ENCODE data around the gene TBC1D22A. TPM values are rescaled to one million over a fixed set of nuclear protein-coding genes. Genes with fewer than 3 reads are reported as not detected.

The TBC1D22A gene
- total RNA-seq, 1 experiment from 2014 or later: 14.3 TPM

GRCh38 chr22:46934172-46934745, 171.8 kb downstream of the TBC1D22A start:
- peak overlapping the region; percentile 60 for H3K4me2 ChIP-seq (ENCODE audit: low read length)
- no peak for ATAC-seq
- H4K20me1 ChIP-seq (ENCODE audit: low read length): no peaks in the 10 kb centered on the region
- no peak overlapping the region for H3K9ac ChIP-seq (ENCODE audit: low read length)
- peaks cover 15% of the 10 kb centered on the region for H3K4me1 ChIP-seq (ENCODE audit: insufficient read depth, low read length)
- H3K27ac ChIP-seq (ENCODE audit: low read length): peak overlapping the region; percentile 63
- H3K4me3 ChIP-seq (ENCODE audit: low read length): no peak overlapping the region
- TF ChIP-seq, protein P1, sequence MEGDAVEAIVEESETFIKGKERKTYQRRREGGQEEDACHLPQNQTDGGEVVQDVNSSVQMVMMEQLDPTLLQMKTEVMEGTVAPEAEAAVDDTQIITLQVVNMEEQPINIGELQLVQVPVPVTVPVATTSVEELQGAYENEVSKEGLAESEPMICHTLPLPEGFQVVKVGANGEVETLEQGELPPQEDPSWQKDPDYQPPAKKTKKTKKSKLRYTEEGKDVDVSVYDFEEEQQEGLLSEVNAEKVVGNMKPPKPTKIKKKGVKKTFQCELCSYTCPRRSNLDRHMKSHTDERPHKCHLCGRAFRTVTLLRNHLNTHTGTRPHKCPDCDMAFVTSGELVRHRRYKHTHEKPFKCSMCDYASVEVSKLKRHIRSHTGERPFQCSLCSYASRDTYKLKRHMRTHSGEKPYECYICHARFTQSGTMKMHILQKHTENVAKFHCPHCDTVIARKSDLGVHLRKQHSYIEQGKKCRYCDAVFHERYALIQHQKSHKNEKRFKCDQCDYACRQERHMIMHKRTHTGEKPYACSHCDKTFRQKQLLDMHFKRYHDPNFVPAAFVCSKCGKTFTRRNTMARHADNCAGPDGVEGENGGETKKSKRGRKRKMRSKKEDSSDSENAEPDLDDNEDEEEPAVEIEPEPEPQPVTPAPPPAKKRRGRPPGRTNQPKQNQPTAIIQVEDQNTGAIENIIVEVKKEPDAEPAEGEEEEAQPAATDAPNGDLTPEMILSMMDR (conservative IDR thresholded peaks at IDR 0.05; ENCODE audit: low read depth, low read length): no peak
- TF ChIP-seq EZH2phosphoT487 (IDR thresholded peaks at IDR 0.05; ENCODE audit: borderline replicate concordance, low read length): no peak
- no peak for TF ChIP-seq EZH2 (IDR thresholded peaks at IDR 0.05; ENCODE audit: low read length, unreplicated experiment)
- CTCF ChIA-PET: no interaction called here
- intact Hi-C loops (cut with micrococcal nuclease): no loop called here
- no peak for DNase-seq
- H3K27me3 ChIP-seq (ENCODE audit: low read length): no peaks in the 10 kb centered on the region
- no peaks in the 10 kb centered on the region for H3K9me2 ChIP-seq (replicated peaks; ENCODE audit: low read length)
- H2AFZ ChIP-seq (ENCODE audit: low read length): no peak overlapping the region
- no peaks in the 10 kb centered on the region for H3K79me2 ChIP-seq (ENCODE audit: low read length)
- H3K36me3 ChIP-seq (ENCODE audit: low read depth, low read length): no peaks in the 10 kb centered on the region
- POLR2A ChIA-PET (ENCODE audit: unreplicated experiment): no interaction called here
- H3K9me3 ChIP-seq (ENCODE audit: low read length): no peaks in the 10 kb centered on the region
- BruUV-seq (replicated peaks): no TSS peak
- no peaks in the 10 kb centered on the region for H3F3A ChIP-seq (ENCODE audit: low read length, unreplicated experiment)

- Histone ChIP-seq H3K9me2 (replicated peaks; ENCODE audit: low read length) (no peaks in the 10 kb centered on the region), H2AFZ (ENCODE audit: low read length) (no peak overlapping the region), H3K4me3 (ENCODE audit: low read length) (no peak overlapping the region), H3K36me3 (ENCODE audit: low read depth, low read length) (no peaks in the 10 kb centered on the region), H3K4me1 (ENCODE audit: insufficient read depth, low read length) (peaks cover 15% of the 10 kb centered on the region), H3F3A (ENCODE audit: low read length, unreplicated experiment) (no peaks in the 10 kb centered on the region), H3K27ac (ENCODE audit: low read length) (peak overlapping the region; percentile 63), H3K4me2 (ENCODE audit: low read length) (peak overlapping the region; percentile 60), H3K27me3 (ENCODE audit: low read length) (no peaks in the 10 kb centered on the region), H4K20me1 (ENCODE audit: low read length) (no peaks in the 10 kb centered on the region), H3K9me3 (ENCODE audit: low read length) (no peaks in the 10 kb centered on the region), H3K79me2 (ENCODE audit: low read length) (no peaks in the 10 kb centered on the region), H3K9ac (ENCODE audit: low read length) (no peak overlapping the region)
- TF ChIP-seq, protein P1 (conservative IDR thresholded peaks at IDR 0.05; ENCODE audit: low read depth, low read length): no peak
- TF ChIP-seq EZH2 (IDR thresholded peaks at IDR 0.05; ENCODE audit: low read length, unreplicated experiment) (no peak), EZH2phosphoT487 (IDR thresholded peaks at IDR 0.05; ENCODE audit: borderline replicate concordance, low read length) (no peak)
- no TSS peak for BruUV-seq (replicated peaks)
- ChIA-PET POLR2A (ENCODE audit: unreplicated experiment) (no interaction called here), CTCF (interaction anchor here (0.7 kb wide), 1 partner anchor 90 kb away, joined by 4 read pairs; no protein-coding TSS in a partner anchor)
- peak; percentile 96 for ATAC-seq
- peak; percentile 85 for DNase-seq
- intact Hi-C loops (cut with micrococcal nuclease): no loop called here
These were observed 172.5 kb downstream of the TBC1D22A start for GRCh38 chr22:46934746-46935491.

Data from PC-3 (cell line).